ACC112 (cell line): ENCODE measurements around the gene CA10.

Experiments
- H2AFZ ChIP-seq: fragments of 200-600 bp; sonication (generic); one replicate; pipeline ENCODE4 v1.6.0; 2017; ENCODE audit warnings: antibody characterized with exemption, low read length; ENCODE audit not compliant: unreplicated experiment
- H3K27ac ChIP-seq: fragments of 200-600 bp; sonication (generic); 2 replicates; pipeline ENCODE4 v1.5.1; 2014; ENCODE audit warnings: low read depth, mild to moderate bottlenecking, antibody characterized with exemption, low read length, moderate library complexity
- H3K27me3 ChIP-seq: fragments of 200-600 bp; sonication (generic); 2 replicates; pipeline ENCODE4 v1.6.1; 2014; ENCODE audit warnings: mild to moderate bottlenecking, antibody characterized with exemption, low read length, moderate library complexity, mixed read lengths; ENCODE audit not compliant: insufficient read depth
- H3K36me3 ChIP-seq: fragments of 200-600 bp; sonication (generic); 2 replicates; pipeline ENCODE4 v1.6.1; 2016; ENCODE audit warnings: mild to moderate bottlenecking, antibody characterized with exemption, low read length, moderate library complexity, mixed read lengths; ENCODE audit not compliant: insufficient read depth
- H3K4me1 ChIP-seq: fragments of 200-600 bp; sonication (generic); one replicate; pipeline ENCODE4 v1.6.1; 2016; ENCODE audit warnings: low read length, mixed read lengths; ENCODE audit not compliant: insufficient read depth, unreplicated experiment, control insufficient read depth
- H3K4me3 ChIP-seq: fragments of 200-600 bp; sonication (generic); 2 replicates; pipeline ENCODE4 v1.5.1; 2014; ENCODE audit warnings: mild to moderate bottlenecking, low read depth, low read length
- H3K79me2 ChIP-seq: fragments of 200-600 bp; sonication (generic); one replicate; pipeline ENCODE4 v1.6.0; 2016; ENCODE audit warnings: low read length; ENCODE audit not compliant: control insufficient read depth, unreplicated experiment, insufficient read depth

CA10 gene

DNA sequence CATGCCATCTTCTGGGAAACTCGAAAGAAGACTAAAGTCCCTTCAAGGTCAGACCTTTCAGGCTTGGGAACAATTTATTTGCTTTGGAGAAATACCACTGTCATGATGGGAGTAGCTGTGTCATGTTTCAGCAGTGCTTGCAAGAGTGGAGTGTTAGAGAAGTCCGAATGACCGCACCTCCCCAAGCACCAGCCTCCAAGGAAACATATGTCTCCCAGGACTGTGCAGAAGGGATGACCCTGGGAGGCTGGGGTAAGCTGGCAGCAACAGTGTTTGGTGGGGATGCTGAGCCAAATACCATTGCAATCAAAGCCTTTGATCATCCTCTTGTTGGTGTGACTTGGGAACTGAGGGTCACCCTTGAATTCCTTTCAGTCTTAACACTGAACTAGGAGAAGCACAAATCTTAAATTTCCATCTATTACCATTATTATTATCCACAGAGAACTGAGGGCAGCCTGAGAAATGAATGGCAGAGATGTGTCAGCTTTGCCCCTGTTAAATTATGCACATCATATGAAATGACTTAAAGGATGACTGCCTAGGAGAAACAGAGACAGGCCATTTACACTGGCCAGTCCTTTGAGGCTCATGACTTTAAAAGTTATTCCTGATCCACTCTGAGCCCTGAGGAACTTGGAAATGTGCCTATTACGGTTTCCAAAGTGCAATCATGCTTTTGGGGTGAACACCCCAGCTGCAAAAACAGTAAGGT lies 244.9 kb downstream of the CA10 start:
- Histone ChIP-seq H3K79me2 (no peaks in the 10 kb centered on the region), H3K27ac (no peak overlapping the region), H3K36me3 (no peaks in the 10 kb centered on the region), H2AFZ (no peak overlapping the region), H3K27me3 (no peaks in the 10 kb centered on the region), H3K4me3 (no peak overlapping the region), H3K4me1 (no peaks in the 10 kb centered on the region)

DNA sequence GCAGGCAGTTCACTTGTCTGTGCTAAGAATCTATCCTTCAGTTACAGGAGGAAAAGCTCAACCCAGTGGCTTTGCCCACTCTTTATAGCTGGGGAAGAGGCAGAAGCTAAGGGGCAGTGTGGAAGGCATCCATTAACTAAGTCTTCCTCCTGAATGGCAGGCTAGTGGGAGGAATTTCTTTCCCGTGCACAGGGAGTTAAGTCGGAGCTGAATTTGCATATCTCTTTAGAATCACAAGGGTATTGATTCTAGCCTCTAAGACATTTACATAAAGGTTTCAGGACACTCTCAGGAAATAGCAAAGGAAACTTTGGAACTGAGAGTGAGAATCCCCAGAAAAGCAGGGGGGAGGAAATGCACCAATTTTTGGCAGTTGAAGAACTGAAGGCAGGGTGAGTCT lies 245.6 kb downstream of the CA10 start:
- H3K79me2 ChIP-seq = no peaks in the 10 kb centered on the region
- no peaks in the 10 kb centered on the region for H3K4me1 ChIP-seq
- no peak overlapping the region for H3K4me3 ChIP-seq
- no peak overlapping the region for H2AFZ ChIP-seq
- H3K27me3 ChIP-seq = no peaks in the 10 kb centered on the region
- no peaks in the 10 kb centered on the region for H3K36me3 ChIP-seq
- no peak overlapping the region for H3K27ac ChIP-seq

- no peaks in the 10 kb centered on the region for H3K79me2 ChIP-seq
- no peaks in the 10 kb centered on the region for H3K4me1 ChIP-seq
- H3K4me3 ChIP-seq = no peak overlapping the region
- no peak overlapping the region for H2AFZ ChIP-seq
- H3K27me3 ChIP-seq = no peaks in the 10 kb centered on the region
- H3K36me3 ChIP-seq = no peaks in the 10 kb centered on the region
- H3K27ac ChIP-seq = no peak overlapping the region
Observed at GRCh38 chr17:51911237-51911636, 247.3 kb downstream of the CA10 start.

- Histone ChIP-seq H3K36me3 (no peaks in the 10 kb centered on the region), H3K27ac (no peak overlapping the region), H3K27me3 (no peaks in the 10 kb centered on the region), H2AFZ (no peak overlapping the region), H3K79me2 (no peaks in the 10 kb centered on the region), H3K4me1 (no peaks in the 10 kb centered on the region), H3K4me3 (no peak overlapping the region)
Observed at GRCh38 chr17:51909971-51910370, 248.5 kb downstream of the CA10 start.

- H3K27ac ChIP-seq = no peak overlapping the region
- no peaks in the 10 kb centered on the region for H3K79me2 ChIP-seq
- H3K4me1 ChIP-seq = no peaks in the 10 kb centered on the region
- H3K4me3 ChIP-seq = no peak overlapping the region
- H2AFZ ChIP-seq = no peak overlapping the region
- H3K27me3 ChIP-seq = no peaks in the 10 kb centered on the region
- H3K36me3 ChIP-seq = no peaks in the 10 kb centered on the region
Observed at GRCh38 chr17:51908841-51909537, 249.5 kb downstream of the CA10 start.

DNA sequence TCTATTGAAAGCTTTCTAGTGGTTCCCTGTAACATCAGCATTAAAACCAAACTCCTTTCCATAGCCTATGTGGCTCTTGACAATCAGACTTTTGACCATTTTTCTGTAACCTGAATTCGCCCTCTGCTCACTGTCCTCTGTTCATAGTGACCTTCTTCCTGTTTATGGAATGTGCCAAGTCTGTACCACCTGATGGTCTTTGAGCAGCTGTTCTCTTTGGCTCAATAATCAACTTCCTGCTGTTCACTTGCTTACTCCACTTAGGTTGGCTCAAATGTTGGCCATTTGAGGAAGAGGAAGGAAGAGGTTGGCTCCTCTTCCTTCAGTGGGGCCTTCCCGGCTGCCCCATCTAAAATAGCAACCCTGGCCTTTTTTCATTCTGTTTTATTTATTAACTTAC lies 251.5 kb downstream of the CA10 start:
- H3K27ac ChIP-seq = no peak overlapping the region
- no peak overlapping the region for H2AFZ ChIP-seq
- no peak overlapping the region for H3K4me3 ChIP-seq
- no peaks in the 10 kb centered on the region for H3K4me1 ChIP-seq
- H3K36me3 ChIP-seq = no peaks in the 10 kb centered on the region
- no peaks in the 10 kb centered on the region for H3K79me2 ChIP-seq
- H3K27me3 ChIP-seq = no peaks in the 10 kb centered on the region

DNA sequence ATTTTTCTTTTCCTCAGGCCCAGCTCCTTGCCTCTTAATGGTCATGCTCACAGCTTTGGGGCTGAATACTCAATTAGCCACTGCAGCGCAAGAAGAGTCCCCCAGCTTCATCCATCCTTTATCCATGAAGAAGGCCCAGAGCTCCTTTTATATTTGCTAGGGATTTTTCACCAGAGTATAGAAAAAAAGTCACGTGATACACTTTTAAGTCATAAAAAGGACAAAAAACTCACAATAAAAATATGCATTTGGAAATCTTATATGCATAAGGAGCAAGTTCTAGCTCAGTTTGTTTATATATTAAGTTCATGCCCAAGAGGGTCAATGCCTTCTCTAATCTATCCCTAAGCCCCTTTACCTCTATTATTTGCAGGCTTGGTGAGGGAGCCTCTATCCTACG lies 254.1 kb downstream of the CA10 start:
- Histone ChIP-seq H3K4me1 (no peaks in the 10 kb centered on the region), H3K36me3 (no peaks in the 10 kb centered on the region), H3K79me2 (no peaks in the 10 kb centered on the region), H2AFZ (no peak overlapping the region), H3K27me3 (no peaks in the 10 kb centered on the region), H3K4me3 (no peak overlapping the region), H3K27ac (no peak overlapping the region)

GRCh38 chr17:51901242-51901641 lies 257.3 kb downstream of the CA10 start:
- Histone ChIP-seq H3K27me3 (no peaks in the 10 kb centered on the region), H2AFZ (no peak overlapping the region), H3K27ac (no peak overlapping the region), H3K36me3 (no peaks in the 10 kb centered on the region), H3K79me2 (no peaks in the 10 kb centered on the region), H3K4me1 (no peaks in the 10 kb centered on the region), H3K4me3 (no peak overlapping the region)

DNA sequence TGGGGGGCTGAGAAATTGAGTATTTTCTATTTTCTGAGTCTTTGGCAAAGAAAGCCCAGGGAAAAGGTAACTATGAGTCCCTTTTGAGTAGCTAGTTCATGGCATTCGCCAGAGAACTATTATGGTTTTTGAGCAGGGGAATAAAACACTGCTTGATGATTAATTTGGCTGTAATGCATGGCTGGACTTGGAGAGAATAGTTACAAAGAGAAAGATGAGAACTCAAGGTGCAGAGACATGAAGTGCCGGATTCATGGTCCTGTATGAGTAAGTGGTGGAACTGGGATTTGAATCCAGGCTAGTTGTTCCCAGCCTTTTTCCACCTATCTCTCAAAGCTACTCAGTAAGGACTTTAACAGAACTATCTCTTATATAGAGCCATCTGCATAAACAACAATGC lies 266.6 kb downstream of the CA10 start:
- H3K4me1 ChIP-seq = no peaks in the 10 kb centered on the region
- no peaks in the 10 kb centered on the region for H3K36me3 ChIP-seq
- H3K27ac ChIP-seq = no peak overlapping the region
- no peak overlapping the region for H3K4me3 ChIP-seq
- no peaks in the 10 kb centered on the region for H3K27me3 ChIP-seq
- no peaks in the 10 kb centered on the region for H3K79me2 ChIP-seq
- H2AFZ ChIP-seq = no peak overlapping the region

GRCh38 chr17:51890710-51891109 lies 267.8 kb downstream of the CA10 start:
- H3K27ac ChIP-seq = no peak overlapping the region
- H3K4me3 ChIP-seq = no peak overlapping the region
- H3K4me1 ChIP-seq = no peaks in the 10 kb centered on the region
- no peaks in the 10 kb centered on the region for H3K36me3 ChIP-seq
- H3K27me3 ChIP-seq = no peaks in the 10 kb centered on the region
- no peaks in the 10 kb centered on the region for H3K79me2 ChIP-seq
- H2AFZ ChIP-seq = no peak overlapping the region

GRCh38 chr17:51888816-51889215 lies 269.7 kb downstream of the CA10 start:
- Histone ChIP-seq H2AFZ (no peak overlapping the region), H3K36me3 (no peaks in the 10 kb centered on the region), H3K4me1 (no peaks in the 10 kb centered on the region), H3K4me3 (no peak overlapping the region), H3K79me2 (no peaks in the 10 kb centered on the region), H3K27ac (no peak overlapping the region), H3K27me3 (no peaks in the 10 kb centered on the region)
